Stomach smooth muscle (tissue), 2 donors: ENCODE measurements around the gene CNTN4.

Experiments used
- H3K27ac ChIP-seq: one replicate; pipeline ENCODE4 v1.7.0; 2013; ENCODE audit warnings: mild to moderate bottlenecking, low read length, inconsistent platforms
- H3K27me3 ChIP-seq, 2 donors: one replicate each; pipeline ENCODE4 v1.7.0; 2013; ENCODE audit warnings: low read length in 2 of 2; ENCODE audit not compliant: insufficient read depth in 2 of 2, control insufficient read depth in 1 of 2
- H3K36me3 ChIP-seq, 2 donors: one replicate each; pipeline ENCODE4 v1.7.0; 2013; ENCODE audit warnings: low read length in 2 of 2; ENCODE audit not compliant: control insufficient read depth in 2 of 2, insufficient read depth in 2 of 2
- H3K4me1 ChIP-seq: one replicate; pipeline ENCODE4 v1.7.0; 2013; ENCODE audit warnings: low read length; ENCODE audit not compliant: control insufficient read depth, insufficient read depth
- H3K4me3 ChIP-seq, 2 donors: one replicate each; pipeline ENCODE4 v1.7.0; 2013; ENCODE audit warnings: low read length in 2 of 2
- H3K9ac ChIP-seq, 2 donors: one replicate each; pipeline ENCODE4 v1.7.0; 2013; ENCODE audit warnings: low read length in 2 of 2, mild to moderate bottlenecking in 1 of 2
- H3K9me3 ChIP-seq, 2 donors: one replicate each; pipeline ENCODE4 v1.7.0; 2013; ENCODE audit warnings: low read length in 2 of 2; ENCODE audit not compliant: control insufficient read depth in 2 of 2
- donor health status: healthy.
- donor health status: Pancreatic carcinoma.

CNTN4 gene

DNA sequence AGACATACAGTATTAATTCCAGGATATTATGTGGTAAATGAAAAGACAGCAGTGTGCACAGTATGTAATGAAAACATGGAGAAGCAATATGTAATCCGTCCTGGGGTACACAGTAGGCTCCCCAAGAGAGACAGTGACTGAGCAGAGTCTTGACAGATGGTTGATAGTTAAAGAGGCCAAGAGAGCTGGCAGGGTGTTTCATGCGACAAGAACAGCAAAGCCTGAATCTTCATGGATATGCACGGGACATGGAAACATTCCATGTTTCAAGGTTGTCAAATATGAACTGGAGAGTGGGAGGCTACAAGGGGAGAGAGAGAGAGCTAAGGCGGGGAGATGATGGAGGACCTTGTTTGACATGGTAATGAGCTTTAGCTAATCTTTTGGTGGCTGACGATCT, 673.1 kb downstream of the CNTN4 start:
- Histone ChIP-seq H3K9ac (no peak overlapping the region), H3K27ac (no peak overlapping the region), H3K9me3 (no peaks in the 10 kb centered on the region), H3K4me3 (no peak overlapping the region), H3K27me3 (no peaks in the 10 kb centered on the region), H3K4me1 (no peaks in the 10 kb centered on the region), H3K36me3 (no peaks in the 10 kb centered on the region)

DNA sequence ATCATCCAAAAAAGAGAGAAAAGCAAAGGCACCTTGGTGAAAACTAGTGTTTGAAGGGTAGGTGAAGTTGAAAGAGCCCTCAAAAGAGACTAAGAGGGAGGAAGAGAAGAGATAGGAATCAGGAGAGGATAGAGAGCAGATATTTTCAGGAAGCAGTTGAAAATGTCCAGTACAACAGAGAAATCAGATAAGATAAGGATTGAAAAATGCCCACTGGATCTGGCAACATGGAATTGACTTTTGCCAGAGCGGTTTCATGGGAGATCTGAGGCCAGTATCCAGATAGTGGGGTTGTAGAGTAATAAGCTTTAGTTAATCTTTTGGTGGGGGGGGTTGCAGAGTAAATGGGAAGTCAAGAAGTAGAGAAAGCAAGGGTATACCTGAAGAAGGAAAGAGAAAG, 674.1 kb downstream of the CNTN4 start:
- H3K9ac ChIP-seq = no peak overlapping the region
- H3K27me3 ChIP-seq = no peaks in the 10 kb centered on the region
- no peak overlapping the region for H3K4me3 ChIP-seq
- no peaks in the 10 kb centered on the region for H3K4me1 ChIP-seq
- no peaks in the 10 kb centered on the region for H3K36me3 ChIP-seq
- no peaks in the 10 kb centered on the region for H3K9me3 ChIP-seq
- H3K27ac ChIP-seq = no peak overlapping the region

DNA sequence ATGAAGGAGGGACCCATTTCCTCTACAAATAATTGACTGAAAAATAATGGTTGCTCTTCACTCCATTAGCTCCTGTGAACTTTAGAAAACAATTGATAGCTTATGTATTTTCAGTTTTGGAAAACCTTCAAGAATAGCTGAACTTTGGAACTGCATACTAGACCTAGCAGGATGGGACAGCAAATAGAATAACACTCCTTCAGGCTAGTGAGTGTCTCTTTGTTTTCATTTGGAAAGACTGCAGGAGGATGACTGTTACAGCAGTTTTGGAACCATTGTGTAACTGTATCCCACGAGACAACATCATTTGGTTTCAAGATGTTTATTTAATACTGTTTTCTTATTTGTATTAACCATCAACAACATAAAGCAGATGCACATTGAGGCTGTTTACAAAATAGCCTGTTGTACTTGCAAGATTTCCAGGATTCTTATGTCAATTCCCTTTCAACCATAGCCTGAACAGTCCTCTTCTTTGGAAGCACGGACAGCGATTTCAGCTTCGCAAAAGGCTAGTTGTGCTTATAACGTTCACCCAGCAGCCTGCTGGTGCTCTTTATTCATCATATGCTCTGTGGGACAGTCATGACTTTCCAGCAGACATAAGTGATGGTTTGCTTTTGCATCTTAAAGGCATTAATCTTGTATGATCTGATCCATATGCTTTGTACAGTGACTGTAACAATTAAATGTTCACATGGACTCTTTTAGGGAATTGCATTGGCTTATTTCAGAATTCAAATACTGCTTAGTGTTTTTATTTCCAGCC, 676.0 kb downstream of the CNTN4 start:
- Histone ChIP-seq H3K27ac (no peak overlapping the region), H3K4me1 (no peaks in the 10 kb centered on the region), H3K9ac (no peak overlapping the region), H3K9me3 (no peaks in the 10 kb centered on the region), H3K4me3 (no peak overlapping the region), H3K27me3 (no peaks in the 10 kb centered on the region), H3K36me3 (no peaks in the 10 kb centered on the region)

DNA sequence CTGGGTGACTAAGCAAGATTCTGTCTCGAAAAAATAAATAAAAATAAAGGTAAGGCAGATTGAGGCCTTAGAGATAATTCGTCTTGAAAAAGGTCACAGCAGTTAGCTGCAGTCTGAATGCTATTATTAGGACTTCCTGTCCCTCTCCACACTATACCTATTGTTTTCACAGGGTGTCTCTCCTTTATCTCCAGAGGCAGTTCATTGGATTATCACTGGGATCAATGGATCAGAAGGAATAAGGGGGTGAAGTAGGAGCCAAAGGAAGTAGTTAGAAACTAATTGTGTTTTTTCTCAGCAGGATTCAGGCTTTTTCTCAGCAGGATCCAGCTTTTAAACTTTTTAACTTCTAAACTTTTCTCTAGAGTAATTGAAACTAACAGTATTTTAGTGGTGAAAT, 684.6 kb downstream of the CNTN4 start:
- Histone ChIP-seq H3K9me3 (no peaks in the 10 kb centered on the region), H3K9ac (no peak overlapping the region), H3K27ac (no peak overlapping the region), H3K27me3 (no peaks in the 10 kb centered on the region), H3K4me3 (no peak overlapping the region), H3K4me1 (no peaks in the 10 kb centered on the region), H3K36me3 (no peaks in the 10 kb centered on the region)

DNA sequence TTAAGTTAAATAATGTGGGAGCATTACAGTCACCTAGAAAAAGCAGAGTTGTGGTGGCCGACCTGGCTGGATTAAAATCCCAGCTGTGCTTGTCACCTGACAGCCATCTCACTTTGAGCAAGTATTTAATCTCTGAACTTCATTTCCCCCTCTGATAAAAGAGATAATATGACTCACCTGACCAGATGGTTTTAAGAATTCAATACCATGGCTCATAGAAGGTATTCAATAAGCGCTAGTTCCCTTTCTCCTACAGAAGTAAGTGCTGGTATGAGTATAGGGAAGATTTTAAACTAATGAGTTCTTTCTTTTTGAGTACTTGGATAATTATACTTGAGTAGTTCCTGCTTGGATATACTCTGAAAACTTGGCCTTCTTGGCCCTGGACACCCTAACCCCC, 686.0 kb downstream of the CNTN4 start:
- Histone ChIP-seq H3K9me3 (no peaks in the 10 kb centered on the region), H3K36me3 (no peaks in the 10 kb centered on the region), H3K27ac (no peak overlapping the region), H3K4me3 (no peak overlapping the region), H3K9ac (no peak overlapping the region), H3K4me1 (no peaks in the 10 kb centered on the region), H3K27me3 (no peaks in the 10 kb centered on the region)

DNA sequence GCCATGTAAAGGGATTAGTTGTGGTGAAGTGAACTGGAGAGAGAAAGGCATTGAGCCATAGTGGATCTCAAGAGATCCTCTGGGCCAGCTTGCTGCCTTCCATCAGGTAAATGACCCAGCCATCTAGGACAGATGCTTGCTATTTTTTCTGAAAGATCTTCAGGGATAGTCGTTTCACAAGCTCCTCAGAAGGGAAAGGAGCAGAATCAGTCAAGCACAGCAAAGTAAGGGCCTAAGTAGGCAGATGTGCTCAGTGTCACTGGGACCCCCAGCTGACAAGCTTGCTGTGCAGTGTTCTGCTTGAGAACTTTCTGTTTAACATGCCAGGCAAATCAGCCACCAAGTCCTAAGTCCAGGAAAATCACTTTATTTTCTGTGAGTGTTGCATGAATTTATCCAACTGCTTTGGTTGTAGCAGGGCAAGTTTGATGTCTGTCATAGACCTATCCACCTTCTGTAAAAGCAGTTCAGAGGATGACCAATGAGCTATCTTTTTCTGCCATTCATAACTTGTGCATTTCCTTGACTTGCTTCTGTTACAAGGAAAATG, 691.7 kb downstream of the CNTN4 start:
- no peak overlapping the region for H3K9ac ChIP-seq
- H3K4me1 ChIP-seq = no peaks in the 10 kb centered on the region
- no peak overlapping the region for H3K27ac ChIP-seq
- H3K36me3 ChIP-seq = no peaks in the 10 kb centered on the region
- no peak overlapping the region for H3K4me3 ChIP-seq
- no peaks in the 10 kb centered on the region for H3K27me3 ChIP-seq
- no peaks in the 10 kb centered on the region for H3K9me3 ChIP-seq

DNA sequence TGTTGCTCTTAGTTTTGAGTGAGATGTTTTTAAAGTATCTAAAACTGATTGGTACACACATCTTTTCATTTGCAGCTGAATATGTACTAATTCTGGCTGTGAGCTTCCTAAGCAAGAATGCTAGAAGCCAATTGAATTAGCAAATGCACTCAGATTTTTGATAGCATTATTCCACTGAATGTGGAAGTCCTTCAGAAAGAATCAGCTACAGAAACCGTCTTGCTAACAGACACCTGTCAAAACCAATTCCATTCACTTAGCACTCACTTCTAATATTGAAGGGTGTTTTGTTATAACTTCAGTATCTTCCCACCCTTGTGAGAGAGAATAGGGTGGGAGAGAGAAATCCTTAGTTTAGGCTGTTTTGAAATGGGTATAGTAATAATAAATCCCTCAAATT, 693.8 kb downstream of the CNTN4 start:
- H3K4me3 ChIP-seq = no peak overlapping the region

DNA sequence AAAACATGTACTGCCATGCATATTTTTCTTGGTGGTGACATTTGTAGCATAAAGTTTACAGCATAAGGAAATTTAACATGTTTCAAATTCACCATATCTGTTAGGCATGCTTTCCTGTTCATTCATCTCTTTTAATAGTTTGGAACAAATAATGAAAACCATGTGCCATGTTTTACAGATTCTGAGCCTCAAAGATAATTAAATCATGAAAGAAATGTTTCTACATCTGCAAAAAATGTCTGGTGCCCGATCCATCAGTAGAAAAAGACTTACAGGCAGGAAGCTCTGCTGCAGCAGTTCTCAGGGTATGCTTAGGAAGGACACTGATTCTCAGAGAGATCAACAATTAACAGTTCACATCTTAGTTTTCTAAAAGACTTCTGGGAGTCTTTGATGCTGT, 695.3 kb downstream of the CNTN4 start:
- H3K4me3 ChIP-seq = no peak overlapping the region
- no peaks in the 10 kb centered on the region for H3K9me3 ChIP-seq
- no peak overlapping the region for H3K27ac ChIP-seq
- no peaks in the 10 kb centered on the region for H3K36me3 ChIP-seq
- H3K4me1 ChIP-seq = no peaks in the 10 kb centered on the region
- H3K27me3 ChIP-seq = no peaks in the 10 kb centered on the region
- H3K9ac ChIP-seq = no peak overlapping the region

More for the DNA sequence above, 693.8 kb downstream of the CNTN4 start:
- H3K36me3 ChIP-seq = no peaks in the 10 kb centered on the region
- no peaks in the 10 kb centered on the region for H3K4me1 ChIP-seq
- H3K27me3 ChIP-seq = no peaks in the 10 kb centered on the region
- no peaks in the 10 kb centered on the region for H3K9me3 ChIP-seq
- H3K27ac ChIP-seq = no peak overlapping the region
- no peak overlapping the region for H3K9ac ChIP-seq

DNA sequence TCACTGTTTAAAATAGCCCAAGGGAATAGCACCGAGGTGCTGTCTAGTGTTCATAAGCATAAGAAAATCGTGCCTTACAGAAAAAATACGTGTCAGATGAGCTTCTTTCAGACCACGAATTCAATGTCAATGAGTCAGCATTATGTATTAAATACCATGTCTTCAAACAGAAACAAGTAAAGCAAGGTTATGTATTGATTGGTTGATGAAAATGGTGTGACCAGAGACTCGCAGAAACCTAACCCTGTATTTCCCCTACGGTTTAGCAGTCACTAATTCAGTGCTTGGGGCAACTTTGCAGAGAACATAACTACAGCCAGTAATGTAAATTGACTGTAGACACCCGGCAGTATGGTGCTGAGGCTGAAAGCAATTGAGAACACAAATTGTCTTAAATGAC, 703.8 kb downstream of the CNTN4 start:
- no peaks in the 10 kb centered on the region for H3K27me3 ChIP-seq
- no peaks in the 10 kb centered on the region for H3K4me1 ChIP-seq
- no peaks in the 10 kb centered on the region for H3K9me3 ChIP-seq
- H3K36me3 ChIP-seq = no peaks in the 10 kb centered on the region
- no peak overlapping the region for H3K4me3 ChIP-seq
- H3K27ac ChIP-seq = no peak overlapping the region
- no peak overlapping the region for H3K9ac ChIP-seq

DNA sequence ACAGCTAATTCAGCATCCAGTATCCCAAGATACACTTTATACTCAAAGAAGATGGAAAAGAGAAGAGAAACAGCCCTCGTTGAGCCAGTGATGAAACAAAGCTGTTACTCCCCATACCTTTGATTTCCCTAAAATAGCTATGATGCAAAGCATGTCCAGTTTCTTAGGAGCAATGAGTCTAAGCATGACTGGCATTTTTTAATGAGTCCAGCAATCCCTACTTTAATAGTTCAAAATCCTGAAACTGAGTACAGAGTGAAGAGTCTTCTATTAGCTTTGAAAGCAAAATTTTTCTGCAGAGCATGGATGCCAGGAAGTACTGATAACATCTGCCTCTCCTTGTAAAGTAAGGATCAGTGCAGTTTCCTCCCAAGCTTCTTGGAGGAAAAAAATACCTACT, 708.8 kb downstream of the CNTN4 start:
- Histone ChIP-seq H3K9me3 (no peaks in the 10 kb centered on the region), H3K4me1 (no peaks in the 10 kb centered on the region), H3K27ac (no peak overlapping the region), H3K36me3 (no peaks in the 10 kb centered on the region), H3K4me3 (no peak overlapping the region), H3K27me3 (no peaks in the 10 kb centered on the region), H3K9ac (no peak overlapping the region)

DNA sequence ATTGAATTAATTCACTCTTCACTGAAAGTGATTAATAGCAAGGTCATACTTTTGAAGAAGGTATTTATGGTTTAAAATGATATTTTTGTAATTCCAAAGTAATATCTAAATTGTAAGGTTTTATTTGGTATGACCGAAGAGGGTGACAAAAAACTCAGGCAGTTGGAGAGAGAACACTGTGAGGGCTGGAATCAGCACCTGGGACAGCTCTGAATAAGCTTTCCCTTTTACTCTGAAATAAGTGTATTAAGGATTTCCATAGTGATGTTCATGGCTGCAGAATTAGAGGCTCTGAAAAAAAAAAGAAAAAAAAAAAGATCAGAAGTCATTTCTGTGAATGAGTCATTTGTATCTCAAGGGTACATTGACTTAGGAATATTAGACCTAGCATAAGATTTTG, 712.1 kb downstream of the CNTN4 start:
- Histone ChIP-seq H3K9ac (no peak overlapping the region), H3K36me3 (no peaks in the 10 kb centered on the region), H3K27ac (no peak overlapping the region), H3K9me3 (no peaks in the 10 kb centered on the region), H3K4me3 (no peak overlapping the region), H3K4me1 (no peaks in the 10 kb centered on the region), H3K27me3 (no peaks in the 10 kb centered on the region)
